ENCODE data around the gene WDTC1. TPM values are rescaled to one million over a fixed set of nuclear protein-coding genes. Genes with fewer than 3 reads are reported as not detected.

WDTC1 gene
- total and polyA plus RNA-seq, 2 of the 8 experiments (the other 6 are each of a cell fraction or from before 2014, with no cell fraction given), result 7.5 to 18.7 TPM

- TF ChIP-seq JUN (IDR thresholded peaks at IDR 0.05; ENCODE audit: low read depth, low read length) (no peak), EGR1 (IDR thresholded peaks at IDR 0.05; ENCODE audit: borderline replicate concordance, low read depth, low read length) (peak; percentile 62; the same call in 1 of the 2 replicates), TEAD4 (IDR thresholded peaks at IDR 0.05; ENCODE audit: low read depth, low read length) (0 out of 2 replicates have a peak, but pooled peaks have one; percentile 9), CHD2 (IDR thresholded peaks at IDR 0.05; ENCODE audit: low read length) (no peak), BACH1 (IDR thresholded peaks at IDR 0.05; ENCODE audit: low read length) (no peak), NANOG (IDR thresholded peaks at IDR 0.05; ENCODE audit: insufficient read depth, low read depth, low read length, poor library complexity, severe bottlenecking) (no peak), SUZ12 (IDR thresholded peaks at IDR 0.05; ENCODE audit: low read length) (no peak), KDM4A (IDR thresholded peaks at IDR 0.05; ENCODE audit: low read depth, low read length, severe bottlenecking) (no peak), SP4 (IDR thresholded peaks at IDR 0.05; ENCODE audit: low read length) (peak; percentile 85; the same call in 1 of the 2 replicates), FOSL1 (IDR thresholded peaks at IDR 0.05; ENCODE audit: insufficient read depth, low read depth, low read length) (no peak), EZH2 (IDR thresholded peaks at IDR 0.05; ENCODE audit: low read depth, low read length, severe bottlenecking) (peak; percentile 29)
These were observed 123.0 kb downstream of the WDTC1 start (continued) for GRCh38 chr1:27357281-27358037.

Small RNAs within 50 kb of the gene (small RNA-seq; reads per million reads assigned to genes)
- gene RF00019 (ENCODE audit: insufficient read depth), result not detected
- not detected for gene RNU6-48P (ENCODE audit: insufficient read depth)
- gene SNRPEP7 (ENCODE audit: insufficient read depth), result not detected

Other genes with a start within 250 kb of the WDTC1 start
- gene TRNP1, start 240.9 kb upstream of the WDTC1 start, total RNA-seq (2021; fragmentation: NEBNext Ultra II Directional; extraction: Animal tissue kit (Norgen Biotek cat#: 25700)), result 51.6 and 51.7 TPM in 2 replicates
- 102 and 106 TPM in 2 replicates for gene TRNP1, start 240.9 kb upstream of the WDTC1 start, polyA plus RNA-seq (2011; rRNA removed)
- gene TENT5B, start 221.8 kb upstream of the WDTC1 start, total RNA-seq (2021; fragmentation: NEBNext Ultra II Directional; extraction: Animal tissue kit (Norgen Biotek cat#: 25700)), result 118 and 129 TPM in 2 replicates
- 119 and 188 TPM in 2 replicates for gene TENT5B, start 221.8 kb upstream of the WDTC1 start, polyA plus RNA-seq (2011; rRNA removed)
- 25.1 and 25.5 TPM in 2 replicates for gene SLC9A1, start 79.5 kb upstream of the WDTC1 start, total RNA-seq (2021; fragmentation: NEBNext Ultra II Directional; extraction: Animal tissue kit (Norgen Biotek cat#: 25700))
- gene SLC9A1, start 79.5 kb upstream of the WDTC1 start, polyA plus RNA-seq (2011; rRNA removed), result 11.3 and 17.3 TPM in 2 replicates
- 25.1 and 27.0 TPM in 2 replicates for gene TMEM222, start 87.5 kb downstream of the WDTC1 start, total RNA-seq (2021; fragmentation: NEBNext Ultra II Directional; extraction: Animal tissue kit (Norgen Biotek cat#: 25700))
- 51.8 and 66.9 TPM in 2 replicates for gene TMEM222, start 87.5 kb downstream of the WDTC1 start, polyA plus RNA-seq (2011; rRNA removed)
- 6.4 and 8.8 TPM in 2 replicates for gene SYTL1, start 107.4 kb downstream of the WDTC1 start, total RNA-seq (2021; fragmentation: NEBNext Ultra II Directional; extraction: Animal tissue kit (Norgen Biotek cat#: 25700))
- gene SYTL1, start 107.4 kb downstream of the WDTC1 start, polyA plus RNA-seq (2011; rRNA removed), result 19.5 and 33.8 TPM in 2 replicates
- 7.6 and 11.2 TPM in 2 replicates for gene MAP3K6, start 132.3 kb downstream of the WDTC1 start, total RNA-seq (2021; fragmentation: NEBNext Ultra II Directional; extraction: Animal tissue kit (Norgen Biotek cat#: 25700))
- gene MAP3K6, start 132.3 kb downstream of the WDTC1 start, polyA plus RNA-seq (2011; rRNA removed), result 7.4 and 10.3 TPM in 2 replicates
- 0.30 TPM in 1 of 2 replicates, not detected in the other for gene FCN3, start 140.2 kb downstream of the WDTC1 start, total RNA-seq (2021; fragmentation: NEBNext Ultra II Directional; extraction: Animal tissue kit (Norgen Biotek cat#: 25700))
- 0.35 and 0.57 TPM in 2 replicates for gene FCN3, start 140.2 kb downstream of the WDTC1 start, polyA plus RNA-seq (2011; rRNA removed)
- gene CD164L2, start 148.7 kb downstream of the WDTC1 start, total RNA-seq (2021; fragmentation: NEBNext Ultra II Directional; extraction: Animal tissue kit (Norgen Biotek cat#: 25700)), result 3.3 and 3.8 TPM in 2 replicates
- 3.3 and 5.5 TPM in 2 replicates for gene CD164L2, start 148.7 kb downstream of the WDTC1 start, polyA plus RNA-seq (2011; rRNA removed)
- gene GPR3, start 158.0 kb downstream of the WDTC1 start, total RNA-seq (2021; fragmentation: NEBNext Ultra II Directional; extraction: Animal tissue kit (Norgen Biotek cat#: 25700)), result 9.4 and 9.9 TPM in 2 replicates
- 26.5 and 34.9 TPM in 2 replicates for gene GPR3, start 158.0 kb downstream of the WDTC1 start, polyA plus RNA-seq (2011; rRNA removed)